PC-9 (cell line): ENCODE measurements around the gene BAIAP3.

Experiments
- CTCF ChIP-seq: fragments of 200-600 bp; sonication (generic); conservative IDR thresholded peaks from 2 replicates; pipeline ENCODE4 v1.6.1; 2017; ENCODE audit warnings: mixed run types, antibody characterized with exemption, mild to moderate bottlenecking, moderate library complexity
- EZH2 ChIP-seq: fragments of 200-600 bp; sonication (generic); IDR thresholded peaks from 2 replicates; pipeline ENCODE4 v1.8.0; 2017; ENCODE audit warnings: antibody characterized with exemption, low read depth

GRCh38 chr16:1372292-1372950 lies 39.0 kb downstream of the BAIAP3 start:
- TF ChIP-seq CTCF, result no peak
- no peak for TF ChIP-seq EZH2
